CD4-positive, alpha-beta memory T cell (primary cell): ENCODE data around the gene BUD13. TPM values are rescaled to one million over a fixed set of nuclear protein-coding genes. Genes with fewer than 3 reads are reported as not detected.

Experiments
- CTCF ChIA-PET: fragments of 350-600 bp; sonication (Branson Sonifier 250); formaldehyde crosslinking; loops from one replicate; lab custom pipeline; 2021; ENCODE audit warnings: inconsistent platforms; ENCODE audit not compliant: partially characterized antibody; lab: Charles Lee
- POLR2A ChIA-PET: fragments of 350-600 bp; sonication (Branson Sonifier 250); formaldehyde crosslinking; loops from one replicate; lab custom pipeline; 2021; ENCODE audit not compliant: partially characterized antibody; lab: Charles Lee
- DNase-seq, 5 donors: peaks; one replicate each; pipeline versions ENCODE4 v3.0.0 to v3.0.0-alpha.2; 2020 to 2022; ENCODE audit warnings: mixed read lengths in 1 of 5
- H3K27ac ChIP-seq: one replicate; pipeline ENCODE4 v1.7.0; 2013; ENCODE audit warnings: low read depth, low read length
- H3K27me3 ChIP-seq: 2 replicates; pipeline ENCODE4 v1.7.0; 2013; ENCODE audit warnings: mild to moderate bottlenecking, low read length, moderate library complexity; ENCODE audit not compliant: insufficient read depth
- H3K36me3 ChIP-seq: 2 replicates; pipeline ENCODE4 v1.7.0; 2013; ENCODE audit warnings: mild to moderate bottlenecking, low read length, moderate library complexity; ENCODE audit not compliant: insufficient read depth
- H3K4me1 ChIP-seq: 2 replicates; pipeline ENCODE4 v1.7.0; 2013; ENCODE audit warnings: mild to moderate bottlenecking, low read length, moderate library complexity; ENCODE audit not compliant: insufficient read depth
- H3K4me3 ChIP-seq, 2 donors: one replicate each; pipeline ENCODE4 v1.7.0; 2013; ENCODE audit warnings: low read length in 2 of 2, mild to moderate bottlenecking in 1 of 2
- H3K9me3 ChIP-seq, 2 donors: one replicate each; pipeline ENCODE4 v1.7.0; 2013; ENCODE audit warnings: low read length in 2 of 2, control low read depth in 1 of 2; ENCODE audit not compliant: control insufficient read depth in 1 of 2
- H3K27ac Mint-ChIP-seq, 7 donors: one replicate each; pipeline ENCODE4 v1.8.0; 2020 to 2021; ENCODE audit warnings: mixed read lengths in 7 of 7, mild to moderate bottlenecking in 6 of 7, inconsistent platforms in 3 of 7, moderate library complexity in 3 of 7
- H3K27me3 Mint-ChIP-seq, 2 donors: one replicate each; pipeline ENCODE4 v1.8.0; 2020 to 2021; ENCODE audit warnings: mixed read lengths in 2 of 2
- H3K36me3 Mint-ChIP-seq, 2 donors: one replicate each; pipeline ENCODE4 v1.8.0; 2020 to 2021; ENCODE audit warnings: mixed read lengths in 2 of 2, inconsistent platforms in 1 of 2, mild to moderate bottlenecking in 1 of 2
- H3K4me1 Mint-ChIP-seq, 4 donors: one replicate each; pipeline ENCODE4 v1.8.0; 2020 to 2021; ENCODE audit warnings: mixed read lengths in 4 of 4, mild to moderate bottlenecking in 1 of 4
- H3K4me3 Mint-ChIP-seq, 8 donors: one replicate each; pipeline ENCODE4 v1.8.0; 2020 to 2021; ENCODE audit warnings: mixed read lengths in 8 of 8, mild to moderate bottlenecking in 7 of 8, moderate library complexity in 6 of 8, inconsistent platforms in 3 of 8
- H3K9me3 Mint-ChIP-seq, 8 donors: one replicate each; pipeline ENCODE4 v1.8.0; 2020 to 2021; ENCODE audit warnings: mixed read lengths in 8 of 8, mild to moderate bottlenecking in 5 of 8, inconsistent platforms in 3 of 8, moderate library complexity in 1 of 8
- intact Hi-C: fragments of 100-400 bp; cut with micrococcal nuclease; formaldehyde crosslinking; loops from one replicate; pipeline ENCODE4 v1.15.1; 2023
- polyA plus RNA-seq, 2 donors: library from polyadenylated mRNA; unstranded; fragments of 300-500 nt; fragmentation: Illumina TruSeq; gene quantifications; one replicate each; pipeline ENCODE4 v1.2.3, GENCODE V29; 2021
- total RNA-seq, 2 experiments: library from RNA; stranded (reverse); gene quantifications; one replicate each; pipeline ENCODE4 v1.2.3, GENCODE V29; 2021

BUD13 gene
- total and polyA plus RNA-seq, 4 experiments from 2014 or later = 2.3 to 23.1 (median 20.3) TPM

- Histone ChIP-seq H3K4me3 (no peak overlapping the region), H3K27me3 (no peaks in the 10 kb centered on the region), H3K9me3 (no peaks in the 10 kb centered on the region), H3K36me3 (no peaks in the 10 kb centered on the region), H3K27ac (no peak overlapping the region), H3K4me1 (no peaks in the 10 kb centered on the region)
- POLR2A ChIA-PET = no interaction called here
- no peak for DNase-seq
- intact Hi-C loops = no loop called here
- Mint-ChIP-seq H3K27me3 (peaks cover 6 to 10% of the 10 kb centered on the region in 2 donors), H3K36me3 (no peaks in the 10 kb centered on the region), H3K9me3 (no peaks in the 10 kb centered on the region), H3K4me3 (no peak overlapping the region), H3K4me1 (no peaks in the 10 kb centered on the region), H3K27ac (no peak overlapping the region)
- CTCF ChIA-PET = interaction anchor here (0.8 to 1.3 kb wide), 2 partner anchors 9 to 35 kb away, joined by 4 to 5 read pairs; partner anchors contain the start of gene APOA5
Measured at GRCh38 chr11:116800610-116801009, 27.8 kb upstream of the BUD13 start.

- intact Hi-C loops = no loop called here
- Histone ChIP-seq H3K27ac (no peak overlapping the region), H3K4me1 (no peaks in the 10 kb centered on the region), H3K9me3 (no peaks in the 10 kb centered on the region), H3K4me3 (no peak overlapping the region), H3K27me3 (no peaks in the 10 kb centered on the region), H3K36me3 (no peaks in the 10 kb centered on the region)
- H3K9me3 Mint-ChIP-seq = no peaks in the 10 kb centered on the region
- H3K27ac Mint-ChIP-seq = no peak overlapping the region
- H3K4me3 Mint-ChIP-seq = no peak overlapping the region
- H3K27me3 Mint-ChIP-seq = peaks cover 6 to 13% of the 10 kb centered on the region in 2 donors
- ChIA-PET POLR2A (no interaction called here), CTCF (interaction anchor here (0.9 to 1.4 kb wide), 5 partner anchors 8 to 834 kb away, joined by 3 to 4 read pairs (median 3); no protein-coding TSS in a partner anchor)
- H3K4me1 Mint-ChIP-seq = no peaks in the 10 kb centered on the region
- no peak for DNase-seq
- H3K36me3 Mint-ChIP-seq = no peaks in the 10 kb centered on the region
Measured at GRCh38 chr11:116798368-116798767, 25.6 kb upstream of the BUD13 start.

- no peaks in the 10 kb centered on the region for H3K4me1 ChIP-seq
- no peaks in the 10 kb centered on the region for H3K9me3 ChIP-seq
- CTCF ChIA-PET = interaction anchor here (1.1 kb wide), 1 partner anchor 308 kb away, joined by 4 read pairs; no protein-coding TSS in a partner anchor
- POLR2A ChIA-PET = interaction anchor here (1.0 kb wide), 1 partner anchor 10 kb away, joined by 3 read pairs; the partner anchor contains the start of gene ZPR1
- H3K27ac ChIP-seq = no peak overlapping the region
- H3K4me3 ChIP-seq = no peak overlapping the region
- Mint-ChIP-seq H3K27ac (no peak overlapping the region), H3K9me3 (no peaks in the 10 kb centered on the region), H3K4me1 (peaks cover 0 to 3% (median 0%) of the 10 kb centered on the region in 4 donors), H3K36me3 (no peaks in the 10 kb centered on the region), H3K27me3 (peaks cover 6 to 13% of the 10 kb centered on the region in 2 donors), H3K4me3 (no peak overlapping the region)
- DNase-seq = no peak
- H3K27me3 ChIP-seq = no peaks in the 10 kb centered on the region
- intact Hi-C loops = no loop called here
- H3K36me3 ChIP-seq = no peaks in the 10 kb centered on the region
Measured at GRCh38 chr11:116797816-116798215, 25.0 kb upstream of the BUD13 start.

GRCh38 chr11:116796548-116796947 lies 23.8 kb upstream of the BUD13 start:
- DNase-seq = no peak
- H3K27ac ChIP-seq = no peak overlapping the region
- Mint-ChIP-seq H3K4me1 (peaks cover 0 to 3% (median 1%) of the 10 kb centered on the region in 4 donors), H3K4me3 (no peak overlapping the region), H3K27ac (no peak overlapping the region), H3K9me3 (no peaks in the 10 kb centered on the region), H3K27me3 (peaks cover 4 to 13% of the 10 kb centered on the region in 2 donors), H3K36me3 (no peaks in the 10 kb centered on the region)
- POLR2A ChIA-PET = no interaction called here
- intact Hi-C loops = no loop called here
- H3K36me3 ChIP-seq = no peaks in the 10 kb centered on the region
- CTCF ChIA-PET = interaction anchor here (11.4 to 12.8 kb wide), 2 partner anchors 40 to 310 kb away, joined by 189 to 212 read pairs; partner anchors contain the start of gene APOA1
- no peaks in the 10 kb centered on the region for H3K27me3 ChIP-seq
- no peak overlapping the region for H3K4me3 ChIP-seq
- H3K9me3 ChIP-seq = no peaks in the 10 kb centered on the region
- peaks cover 2% of the 10 kb centered on the region for H3K4me1 ChIP-seq

GRCh38 chr11:116794851-116795250 lies 22.1 kb upstream of the BUD13 start:
- Mint-ChIP-seq H3K4me3 (no peak overlapping the region), H3K27me3 (peaks cover 2 to 13% of the 10 kb centered on the region in 2 donors), H3K36me3 (no peaks in the 10 kb centered on the region), H3K4me1 (peaks cover 5 to 12% (median 8%) of the 10 kb centered on the region in 4 donors), H3K27ac (no peak overlapping the region), H3K9me3 (no peaks in the 10 kb centered on the region)
- no peaks in the 10 kb centered on the region for H3K27me3 ChIP-seq
- intact Hi-C loops = no loop called here
- no peak overlapping the region for H3K4me3 ChIP-seq
- H3K4me1 ChIP-seq = peaks cover 10% of the 10 kb centered on the region
- H3K9me3 ChIP-seq = no peaks in the 10 kb centered on the region
- CTCF ChIA-PET = interaction anchor here (0.9 to 12.8 kb wide), 4 partner anchors 16 to 312 kb away, joined by 3 to 212 read pairs (median 96); partner anchors contain the start of gene APOA1
- DNase-seq = no peak
- no peaks in the 10 kb centered on the region for H3K36me3 ChIP-seq
- POLR2A ChIA-PET = interaction anchor here (0.7 kb wide), 1 partner anchor 59 kb away, joined by 3 read pairs; no protein-coding TSS in a partner anchor
- no peak overlapping the region for H3K27ac ChIP-seq

GRCh38 chr11:116793772-116794097 lies 20.9 kb upstream of the BUD13 start:
- no peaks in the 10 kb centered on the region for H3K36me3 Mint-ChIP-seq
- peaks cover 2 to 9% of the 10 kb centered on the region in 2 donors for H3K27me3 Mint-ChIP-seq
- POLR2A ChIA-PET = no interaction called here
- H3K4me1 Mint-ChIP-seq = peaks cover 6 to 15% (median 8%) of the 10 kb centered on the region in 4 donors
- Histone ChIP-seq H3K36me3 (no peaks in the 10 kb centered on the region), H3K27me3 (no peaks in the 10 kb centered on the region), H3K4me3 (no peak overlapping the region), H3K9me3 (no peaks in the 10 kb centered on the region), H3K4me1 (peaks cover 10% of the 10 kb centered on the region), H3K27ac (no peak overlapping the region)
- intact Hi-C loops = no loop called here
- H3K27ac Mint-ChIP-seq = no peak overlapping the region
- CTCF ChIA-PET = interaction anchor here (0.9 to 12.8 kb wide), 8 partner anchors 42 to 433 kb away, joined by 3 to 212 read pairs (median 4); partner anchors contain the start of gene APOA1
- no peak for DNase-seq
- H3K9me3 Mint-ChIP-seq = no peaks in the 10 kb centered on the region
- no peak overlapping the region for H3K4me3 Mint-ChIP-seq

- no peak overlapping the region for H3K4me3 Mint-ChIP-seq
- no peaks in the 10 kb centered on the region for H3K27me3 ChIP-seq
- POLR2A ChIA-PET = interaction anchor here (1.5 kb wide), 1 partner anchor 42 kb away, joined by 4 read pairs; no protein-coding TSS in a partner anchor
- no peak overlapping the region for H3K27ac ChIP-seq
- peak overlapping the region in 1 of 7 donors; percentile 87 for H3K27ac Mint-ChIP-seq
- H3K9me3 Mint-ChIP-seq = no peaks in the 10 kb centered on the region
- CTCF ChIA-PET = interaction anchor here (0.9 to 12.8 kb wide), 10 partner anchors 10 to 434 kb away, joined by 3 to 212 read pairs (median 4); partner anchors contain the start of gene APOA1
- H3K27me3 Mint-ChIP-seq = peaks cover 2 to 9% of the 10 kb centered on the region in 2 donors
- no peaks in the 10 kb centered on the region for H3K9me3 ChIP-seq
- peaks cover 0 to 3% of the 10 kb centered on the region in 2 donors for H3K36me3 Mint-ChIP-seq
- H3K4me1 Mint-ChIP-seq = peaks cover 10 to 21% (median 14%) of the 10 kb centered on the region in 4 donors
- peaks cover 16% of the 10 kb centered on the region for H3K4me1 ChIP-seq
- intact Hi-C loops = no loop called here
- no peak overlapping the region for H3K4me3 ChIP-seq
- DNase-seq = no peak
- no peaks in the 10 kb centered on the region for H3K36me3 ChIP-seq
Measured at GRCh38 chr11:116792869-116793771, 20.3 kb upstream of the BUD13 start.
